ENCODE results near the gene FOXRED1. TPM values are rescaled to one million over a fixed set of nuclear protein-coding genes. Genes with fewer than 3 reads are reported as not detected.

Gene FOXRED1
- total and polyA plus RNA-seq, 9 of the 15 experiments (the other 6 are each of a cell fraction or from before 2014, with no cell fraction given): 14.1 to 94.4 (median 53.1) TPM

DNA sequence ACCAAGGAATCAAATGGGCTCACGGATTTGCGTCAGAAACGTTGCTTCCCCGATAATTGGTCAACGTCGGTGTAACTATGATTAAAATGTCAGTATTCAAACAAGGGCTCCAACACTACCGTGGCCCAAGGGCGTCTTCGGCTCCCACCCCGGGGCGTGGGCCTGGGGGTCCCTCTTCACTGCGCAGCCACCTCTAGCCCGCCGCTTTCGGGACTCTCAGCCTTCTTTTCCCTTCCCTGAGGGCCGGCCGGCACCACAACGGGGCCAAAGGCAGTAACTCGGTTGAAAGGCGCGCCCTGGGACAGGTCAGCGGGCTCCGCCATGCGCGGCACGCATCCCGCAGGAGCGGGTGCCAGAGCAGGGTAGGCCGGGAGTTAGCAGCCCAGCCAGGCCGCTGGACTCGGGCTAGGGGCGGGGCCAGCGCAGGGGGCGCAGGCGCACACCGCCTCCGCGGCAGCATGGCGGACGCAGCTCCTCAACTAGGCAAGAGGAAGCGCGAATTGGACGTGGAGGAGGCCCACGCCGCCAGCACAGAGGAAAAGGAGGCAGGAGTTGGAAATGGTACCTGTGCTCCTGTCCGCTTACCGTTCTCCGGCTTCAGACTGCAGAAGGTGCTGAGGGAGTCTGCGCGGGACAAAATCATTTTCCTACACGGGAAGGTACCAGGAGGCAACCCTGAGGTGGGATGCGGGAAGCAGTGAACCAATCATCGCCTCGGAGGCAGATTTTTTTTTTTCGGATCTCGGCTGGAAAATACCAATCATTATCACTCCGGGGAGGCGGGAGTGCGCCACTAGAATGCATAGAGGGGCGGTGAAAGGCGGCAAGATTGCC is 34.9 kb downstream of the FOXRED1 start, which contains the start of gene DCPS (continued):
- no peak for TF ChIP-seq NUFIP1 (IDR thresholded peaks at IDR 0.05; ENCODE audit: partially characterized antibody)
- TF ChIP-seq, protein P1, sequence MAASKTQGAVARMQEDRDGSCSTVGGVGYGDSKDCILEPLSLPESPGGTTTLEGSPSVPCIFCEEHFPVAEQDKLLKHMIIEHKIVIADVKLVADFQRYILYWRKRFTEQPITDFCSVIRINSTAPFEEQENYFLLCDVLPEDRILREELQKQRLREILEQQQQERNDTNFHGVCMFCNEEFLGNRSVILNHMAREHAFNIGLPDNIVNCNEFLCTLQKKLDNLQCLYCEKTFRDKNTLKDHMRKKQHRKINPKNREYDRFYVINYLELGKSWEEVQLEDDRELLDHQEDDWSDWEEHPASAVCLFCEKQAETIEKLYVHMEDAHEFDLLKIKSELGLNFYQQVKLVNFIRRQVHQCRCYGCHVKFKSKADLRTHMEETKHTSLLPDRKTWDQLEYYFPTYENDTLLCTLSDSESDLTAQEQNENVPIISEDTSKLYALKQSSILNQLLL (CRISPR knock-in tag; IDR thresholded peaks at IDR 0.05; ENCODE audit: borderline replicate concordance): no peak
- TF ChIP-seq ZNF12 (CRISPR knock-in tag; IDR thresholded peaks at IDR 0.05): peak; percentile 71
- TF ChIP-seq ZNF707 (CRISPR knock-in tag; conservative IDR thresholded peaks at IDR 0.05): no peak; the same call in 1 of the 2 replicates
- peak; percentile 32; the same call in 1 of the 2 replicates for TF ChIP-seq ETV5 (CRISPR knock-in tag; IDR thresholded peaks at IDR 0.05; ENCODE audit: low read depth)
- TF ChIP-seq ZNF316 (IDR thresholded peaks at IDR 0.05): no peak
- no peak; the same call in none of the 2 replicates for TF ChIP-seq ZNF431 (CRISPR knock-in tag; IDR thresholded peaks at IDR 0.05)
- peak; percentile 79 for TF ChIP-seq C11orf30 (IDR thresholded peaks at IDR 0.05; ENCODE audit: low read depth)
- TF ChIP-seq, protein P2, sequence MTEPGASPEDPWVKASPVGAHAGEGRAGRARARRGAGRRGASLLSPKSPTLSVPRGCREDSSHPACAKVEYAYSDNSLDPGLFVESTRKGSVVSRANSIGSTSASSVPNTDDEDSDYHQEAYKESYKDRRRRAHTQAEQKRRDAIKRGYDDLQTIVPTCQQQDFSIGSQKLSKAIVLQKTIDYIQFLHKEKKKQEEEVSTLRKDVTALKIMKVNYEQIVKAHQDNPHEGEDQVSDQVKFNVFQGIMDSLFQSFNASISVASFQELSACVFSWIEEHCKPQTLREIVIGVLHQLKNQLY (CRISPR knock-in tag; conservative IDR thresholded peaks at IDR 0.05): no peak
- TF ChIP-seq PHB (CRISPR knock-in tag; IDR thresholded peaks at IDR 0.05): no peak
- no peak for TF ChIP-seq ZNF785 (CRISPR knock-in tag; IDR thresholded peaks at IDR 0.05)
- TF ChIP-seq ZNF699 (CRISPR knock-in tag; IDR thresholded peaks at IDR 0.05; ENCODE audit: insufficient replicate concordance): no peak
- peak in 1 of 2 experiments; percentile 60; a peak in 1 of 4 replicates for TF ChIP-seq RCOR1 (IDR thresholded peaks at IDR 0.05; ENCODE audit: borderline replicate concordance in 1 of 2, low read depth in 2 of 2, low read length in 2 of 2)
- no peak for TF ChIP-seq SNIP1 (IDR thresholded peaks at IDR 0.05; ENCODE audit: low read depth)
- no peak for TF ChIP-seq ZNF780A (CRISPR knock-in tag; IDR thresholded peaks at IDR 0.05)
- no peak for TF ChIP-seq TSC22D4 (tag; IDR thresholded peaks at IDR 0.05)
- TF ChIP-seq GATAD2B (IDR thresholded peaks at IDR 0.05; ENCODE audit: borderline replicate concordance): no peak
- TF ChIP-seq, protein P3, sequence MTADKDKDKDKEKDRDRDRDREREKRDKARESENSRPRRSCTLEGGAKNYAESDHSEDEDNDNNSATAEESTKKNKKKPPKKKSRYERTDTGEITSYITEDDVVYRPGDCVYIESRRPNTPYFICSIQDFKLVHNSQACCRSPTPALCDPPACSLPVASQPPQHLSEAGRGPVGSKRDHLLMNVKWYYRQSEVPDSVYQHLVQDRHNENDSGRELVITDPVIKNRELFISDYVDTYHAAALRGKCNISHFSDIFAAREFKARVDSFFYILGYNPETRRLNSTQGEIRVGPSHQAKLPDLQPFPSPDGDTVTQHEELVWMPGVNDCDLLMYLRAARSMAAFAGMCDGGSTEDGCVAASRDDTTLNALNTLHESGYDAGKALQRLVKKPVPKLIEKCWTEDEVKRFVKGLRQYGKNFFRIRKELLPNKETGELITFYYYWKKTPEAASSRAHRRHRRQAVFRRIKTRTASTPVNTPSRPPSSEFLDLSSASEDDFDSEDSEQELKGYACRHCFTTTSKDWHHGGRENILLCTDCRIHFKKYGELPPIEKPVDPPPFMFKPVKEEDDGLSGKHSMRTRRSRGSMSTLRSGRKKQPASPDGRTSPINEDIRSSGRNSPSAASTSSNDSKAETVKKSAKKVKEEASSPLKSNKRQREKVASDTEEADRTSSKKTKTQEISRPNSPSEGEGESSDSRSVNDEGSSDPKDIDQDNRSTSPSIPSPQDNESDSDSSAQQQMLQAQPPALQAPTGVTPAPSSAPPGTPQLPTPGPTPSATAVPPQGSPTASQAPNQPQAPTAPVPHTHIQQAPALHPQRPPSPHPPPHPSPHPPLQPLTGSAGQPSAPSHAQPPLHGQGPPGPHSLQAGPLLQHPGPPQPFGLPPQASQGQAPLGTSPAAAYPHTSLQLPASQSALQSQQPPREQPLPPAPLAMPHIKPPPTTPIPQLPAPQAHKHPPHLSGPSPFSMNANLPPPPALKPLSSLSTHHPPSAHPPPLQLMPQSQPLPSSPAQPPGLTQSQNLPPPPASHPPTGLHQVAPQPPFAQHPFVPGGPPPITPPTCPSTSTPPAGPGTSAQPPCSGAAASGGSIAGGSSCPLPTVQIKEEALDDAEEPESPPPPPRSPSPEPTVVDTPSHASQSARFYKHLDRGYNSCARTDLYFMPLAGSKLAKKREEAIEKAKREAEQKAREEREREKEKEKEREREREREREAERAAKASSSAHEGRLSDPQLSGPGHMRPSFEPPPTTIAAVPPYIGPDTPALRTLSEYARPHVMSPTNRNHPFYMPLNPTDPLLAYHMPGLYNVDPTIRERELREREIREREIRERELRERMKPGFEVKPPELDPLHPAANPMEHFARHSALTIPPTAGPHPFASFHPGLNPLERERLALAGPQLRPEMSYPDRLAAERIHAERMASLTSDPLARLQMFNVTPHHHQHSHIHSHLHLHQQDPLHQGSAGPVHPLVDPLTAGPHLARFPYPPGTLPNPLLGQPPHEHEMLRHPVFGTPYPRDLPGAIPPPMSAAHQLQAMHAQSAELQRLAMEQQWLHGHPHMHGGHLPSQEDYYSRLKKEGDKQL (CRISPR knock-in tag; IDR thresholded peaks at IDR 0.05; ENCODE audit: borderline replicate concordance): 0 out of 2 replicates have a peak, but pooled peaks have one; percentile 43
- TF ChIP-seq, protein P4, sequence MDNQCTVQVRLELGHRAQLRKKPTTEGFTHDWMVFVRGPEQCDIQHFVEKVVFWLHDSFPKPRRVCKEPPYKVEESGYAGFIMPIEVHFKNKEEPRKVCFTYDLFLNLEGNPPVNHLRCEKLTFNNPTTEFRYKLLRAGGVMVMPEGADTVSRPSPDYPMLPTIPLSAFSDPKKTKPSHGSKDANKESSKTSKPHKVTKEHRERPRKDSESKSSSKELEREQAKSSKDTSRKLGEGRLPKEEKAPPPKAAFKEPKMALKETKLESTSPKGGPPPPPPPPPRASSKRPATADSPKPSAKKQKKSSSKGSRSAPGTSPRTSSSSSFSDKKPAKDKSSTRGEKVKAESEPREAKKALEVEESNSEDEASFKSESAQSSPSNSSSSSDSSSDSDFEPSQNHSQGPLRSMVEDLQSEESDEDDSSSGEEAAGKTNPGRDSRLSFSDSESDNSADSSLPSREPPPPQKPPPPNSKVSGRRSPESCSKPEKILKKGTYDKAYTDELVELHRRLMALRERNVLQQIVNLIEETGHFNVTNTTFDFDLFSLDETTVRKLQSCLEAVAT (IDR thresholded peaks at IDR 0.05): no peak
- TF ChIP-seq FOXJ3 (CRISPR knock-in tag; IDR thresholded peaks at IDR 0.05): no peak

All from K562 (cell line).